HTR-8/SVneo (cell line): ENCODE data around the gene ZCCHC14.
"Not testable (repeated sequence)": the region's sequence is repeated elsewhere in the genome, so short reads cannot be mapped to it uniquely, and the experiment has no call there.

Experiments
- DNase-seq: peaks from one replicate; pipeline ENCODE4 v3.0.0; 2011; ENCODE audit warnings: low spot score, mixed read lengths; ENCODE audit not compliant: insufficient read length
- FAIRE-seq: peaks from 2 replicates; lab custom pipeline; 2011; peaks lifted over from hg19 to GRCh38; lab: Jason Lieb, UNC

Gene ZCCHC14

GRCh38 chr16:87499189-87499486, 6.3 kb upstream of the ZCCHC14 start:
- FAIRE-seq (no peak), DNase-seq (peak; percentile 33)

GRCh38 chr16:87498324-87499188, 5.7 kb upstream of the ZCCHC14 start:
- DNase-seq (no peak), FAIRE-seq (no peak)

- FAIRE-seq, DNase-seq: not testable (repeated sequence)
These were observed 5.0 kb upstream of the ZCCHC14 start for GRCh38 chr16:87497767-87498290.

DNA sequence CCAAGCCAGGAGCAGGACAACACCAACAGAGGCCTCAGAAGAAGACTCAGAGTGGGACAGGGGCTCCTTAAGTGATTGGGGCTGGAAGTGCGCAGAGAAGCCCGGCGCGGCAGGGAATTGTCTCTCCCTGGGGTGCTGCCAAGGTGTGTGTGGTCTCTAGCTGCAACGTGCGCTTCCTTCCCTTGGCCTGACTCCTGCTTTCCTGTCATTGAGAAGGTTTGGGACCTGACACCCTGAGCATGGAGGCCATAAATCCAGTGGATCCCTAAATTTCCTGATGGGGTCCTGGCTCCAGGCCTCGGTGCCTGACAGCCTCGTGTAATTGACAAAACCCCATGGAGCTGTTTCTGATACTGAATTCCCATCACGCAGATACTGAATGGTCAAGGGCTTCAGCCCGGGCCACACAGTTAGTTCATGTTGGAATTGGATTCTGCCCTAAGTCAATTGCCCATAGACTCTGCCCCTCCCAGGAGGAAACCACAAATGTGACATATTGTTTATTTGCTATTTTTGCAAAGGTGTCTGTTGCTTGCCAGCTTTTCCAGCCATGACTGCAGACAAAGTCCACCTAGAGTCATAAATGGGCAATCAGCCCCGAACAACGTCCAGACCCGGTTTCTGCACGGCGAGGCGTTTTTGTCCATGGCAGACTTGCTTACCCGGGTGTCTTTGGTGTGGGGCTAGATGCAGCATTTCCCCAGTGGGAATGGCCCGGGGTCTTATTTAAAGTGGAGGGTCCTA, 4.4 kb upstream of the ZCCHC14 start:
- not testable (repeated sequence) for FAIRE-seq, DNase-seq

DNA sequence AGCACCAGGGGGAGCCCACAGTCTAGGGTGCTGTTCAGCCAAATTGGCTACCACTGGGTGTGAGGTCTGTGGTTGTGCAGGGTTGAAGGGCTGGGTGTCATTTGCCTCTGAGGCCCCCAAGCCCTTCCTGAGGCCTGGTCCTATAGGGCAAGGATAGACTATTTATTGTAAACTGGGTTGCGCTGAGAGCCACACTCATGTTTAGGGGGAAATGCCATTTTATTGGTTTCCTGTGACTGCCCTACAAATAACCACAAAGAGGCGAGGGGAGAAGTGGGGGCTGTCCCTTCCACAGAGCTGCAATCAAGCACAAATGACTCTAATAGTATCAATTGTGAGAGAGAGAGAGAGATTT, 3.6 kb upstream of the ZCCHC14 start:
- no peak for DNase-seq
- FAIRE-seq: no peak

DNA sequence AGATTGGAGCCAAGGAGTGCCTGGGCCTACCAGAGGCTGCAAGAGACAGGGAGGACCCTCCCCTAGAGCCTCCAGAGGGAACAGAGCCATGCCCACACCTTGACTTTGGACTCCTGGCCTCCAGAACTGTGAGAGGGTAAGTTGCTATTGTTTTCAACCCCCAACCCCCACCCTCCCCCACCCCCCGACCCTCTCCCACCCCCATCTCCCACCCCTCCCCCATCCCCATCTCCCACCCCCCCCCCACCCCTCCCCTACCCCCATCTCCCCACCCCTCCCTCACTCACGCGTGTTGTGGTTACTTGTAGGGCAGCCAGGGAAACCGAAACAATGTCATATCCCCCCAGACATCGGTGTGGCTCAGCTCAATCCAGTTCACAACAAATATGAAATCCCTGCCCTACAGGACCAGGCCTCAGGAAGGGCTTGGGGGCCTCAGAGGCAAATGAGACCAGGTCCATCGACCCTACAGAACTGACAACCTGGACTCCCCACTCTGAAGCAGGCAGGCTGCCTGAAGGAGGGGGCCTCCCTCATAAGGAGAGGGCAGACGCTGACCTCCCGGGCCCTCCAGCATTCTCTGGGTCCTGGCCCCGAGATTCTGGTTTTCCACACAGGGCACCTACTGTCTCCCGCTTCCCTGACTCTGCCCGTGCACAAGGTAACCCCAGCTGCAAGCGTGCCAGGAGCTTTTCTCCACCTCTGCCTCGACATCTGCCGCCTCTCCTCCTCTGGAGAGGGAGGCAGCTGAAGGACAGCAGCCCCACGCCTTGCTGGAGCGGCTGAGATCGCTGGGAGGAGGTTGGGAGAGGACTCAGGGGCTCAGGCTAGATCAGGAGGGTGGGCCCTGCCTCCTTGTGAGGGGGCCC, 3.0 kb upstream of the ZCCHC14 start:
- FAIRE-seq: no peak
- DNase-seq: no peak

- FAIRE-seq (no peak), DNase-seq (no peak)
These were observed 920 bp upstream of the ZCCHC14 start for GRCh38 chr16:87493608-87494280.

- FAIRE-seq: no peak
- no peak for DNase-seq
These were observed 563 bp downstream of the ZCCHC14 start for GRCh38 chr16:87492291-87492630.

DNA sequence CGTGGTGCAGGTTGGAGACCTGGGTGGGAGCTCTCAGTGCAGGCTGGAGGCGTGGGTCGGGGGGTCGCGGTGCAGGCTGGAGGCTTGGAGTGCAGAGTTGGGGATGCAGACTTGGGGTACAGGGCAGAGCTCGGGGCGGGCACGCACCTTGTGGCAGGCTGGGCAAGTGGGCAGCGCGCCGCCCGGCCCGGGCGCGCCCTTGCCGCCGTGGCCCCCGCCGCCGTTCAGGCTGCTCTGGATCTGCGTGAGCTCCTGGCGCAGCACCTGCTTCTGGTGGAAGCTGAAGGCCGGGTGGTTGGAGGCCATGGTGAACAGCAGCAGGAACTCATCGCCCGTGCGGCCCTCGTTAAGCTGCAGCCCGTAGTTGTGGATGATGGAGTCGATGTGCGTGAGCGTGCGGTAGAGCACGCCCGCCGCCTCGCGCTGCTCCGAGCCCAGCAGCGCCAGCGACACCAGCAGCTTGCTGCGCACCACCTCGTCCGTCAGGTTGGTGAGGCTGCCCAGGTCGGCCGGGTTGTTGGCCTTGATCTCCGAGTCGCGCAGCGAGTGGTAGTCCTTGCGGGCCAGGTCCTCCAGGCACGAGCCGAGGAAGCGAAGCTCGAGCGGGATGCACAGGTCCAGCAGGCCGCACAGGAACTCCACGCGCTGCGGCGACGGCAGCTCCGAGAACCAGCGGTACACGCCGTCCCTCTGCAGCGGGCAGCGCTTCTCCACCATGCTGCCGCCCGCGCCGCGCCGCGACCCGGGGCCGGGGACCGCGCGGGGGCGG, 1.1 kb downstream of the ZCCHC14 start:
- FAIRE-seq (peak; percentile 62), DNase-seq (no peak)

GRCh38 chr16:87490799-87491521, 1.9 kb downstream of the ZCCHC14 start:
- not testable (repeated sequence) for DNase-seq
- FAIRE-seq: peak; percentile 4

GRCh38 chr16:87490096-87490798, 2.6 kb downstream of the ZCCHC14 start:
- DNase-seq: no peak

DNA sequence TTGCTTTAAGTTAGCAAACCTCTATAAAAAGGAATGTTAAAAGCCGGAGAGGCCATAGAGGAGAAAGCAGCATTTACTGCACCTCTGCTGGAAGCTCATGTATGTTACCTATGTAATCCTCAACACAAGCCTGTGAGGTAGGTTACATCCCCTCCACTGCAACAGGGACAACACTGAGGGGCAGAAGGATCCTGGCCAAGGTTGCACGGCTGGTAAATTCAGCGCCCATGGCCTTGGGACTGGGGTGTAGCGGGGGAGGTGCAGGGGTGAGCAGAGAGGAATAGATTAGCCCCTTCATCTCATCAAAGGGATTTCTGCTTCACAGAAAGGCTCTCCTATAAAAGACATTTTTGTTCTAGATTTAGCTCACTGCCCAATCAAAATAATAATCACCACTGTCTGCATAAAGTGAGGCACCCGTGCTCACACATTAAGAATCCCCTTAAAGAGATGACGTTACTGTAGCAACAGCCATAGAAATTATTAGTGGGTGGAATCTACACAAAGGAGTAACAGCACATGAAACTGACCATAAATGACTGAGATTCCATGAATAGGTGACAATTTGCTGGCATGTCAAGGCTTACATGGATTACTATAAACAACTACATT, 3.3 kb downstream of the ZCCHC14 start:
- FAIRE-seq: no peak
- no peak for DNase-seq

More at GRCh38 chr16:87490096-87490798, 2.6 kb downstream of the ZCCHC14 start:
- no peak for FAIRE-seq

DNA sequence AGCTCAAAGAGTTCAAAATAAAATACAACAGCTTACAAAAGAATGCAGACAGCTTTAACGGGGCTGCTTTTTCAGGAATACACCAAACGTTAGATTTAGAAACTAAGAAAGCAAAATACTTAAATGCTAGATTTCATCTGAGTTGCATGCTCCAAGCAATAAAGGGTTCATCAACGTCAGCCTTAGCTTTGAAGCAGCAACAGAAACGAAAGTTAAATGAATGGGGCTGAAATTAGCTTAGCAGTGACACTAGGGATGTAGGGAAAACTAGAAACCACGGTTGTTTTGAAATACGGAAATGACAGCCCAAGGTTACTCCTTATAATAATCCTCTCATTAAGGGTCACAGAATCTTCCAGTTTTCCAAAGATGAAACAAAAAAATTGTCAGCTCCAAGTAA, 3.9 kb downstream of the ZCCHC14 start:
- not testable (repeated sequence) for FAIRE-seq, DNase-seq

DNA sequence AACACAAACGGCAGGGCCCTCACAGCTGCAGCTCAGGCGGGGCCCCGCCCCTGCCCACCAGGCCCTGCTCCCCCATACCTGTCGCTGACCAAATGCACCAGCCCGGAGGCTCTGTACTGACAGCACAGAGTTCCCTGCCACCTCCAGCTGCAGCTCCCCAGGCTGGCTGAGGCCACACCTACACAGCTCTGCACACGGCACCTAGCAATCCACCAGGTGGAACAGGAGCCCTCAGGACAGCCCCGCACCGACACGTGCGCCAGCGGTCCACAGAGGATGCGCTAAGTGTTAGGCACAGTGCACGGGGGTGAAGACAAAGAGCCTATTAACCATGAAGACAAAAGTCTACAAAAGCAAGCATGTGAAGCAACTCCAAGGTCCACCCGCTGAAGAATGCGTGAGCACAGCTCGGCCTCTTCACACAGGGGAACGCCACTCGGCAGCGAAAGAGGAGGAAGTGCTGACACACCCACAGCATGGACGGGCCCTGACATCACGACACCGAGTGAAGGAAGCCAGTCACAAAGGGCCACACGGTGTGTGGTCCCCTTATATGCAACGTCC, 5.4 kb downstream of the ZCCHC14 start:
- no peak for DNase-seq
- FAIRE-seq: no peak

GRCh38 chr16:87486713-87487247, 6.0 kb downstream of the ZCCHC14 start:
- no peak for DNase-seq
- FAIRE-seq: no peak

DNA sequence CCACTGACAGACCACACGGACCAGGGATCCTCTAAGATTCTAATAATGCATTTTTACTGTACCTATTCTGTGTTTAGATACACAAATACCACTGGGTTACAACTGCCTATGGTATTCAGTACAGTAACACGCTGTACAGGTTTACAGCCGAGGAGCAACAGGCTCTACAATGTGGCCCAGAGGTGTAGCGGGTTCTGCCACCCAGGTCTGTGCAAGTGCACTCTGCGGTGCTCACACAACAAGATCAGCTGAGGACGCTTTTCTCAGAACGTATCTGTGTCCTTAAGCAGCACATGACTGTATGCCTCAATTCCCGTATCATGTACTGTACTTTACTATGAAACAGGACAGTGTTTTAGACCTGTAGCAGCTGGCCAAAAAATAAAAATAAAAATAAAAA, 6.5 kb downstream of the ZCCHC14 start:
- FAIRE-seq: no peak
- no peak for DNase-seq

GRCh38 chr16:87485792-87486191, 7.0 kb downstream of the ZCCHC14 start:
- not testable (repeated sequence) for DNase-seq
- FAIRE-seq: peak; percentile 23
